MCF 10A (cell line): Measurements from ENCODE around the gene ADGRD2. TPM values are rescaled to one million over a fixed set of nuclear protein-coding genes. Genes with fewer than 3 reads are reported as not detected.

Experiments used
- BruUV-seq: library from RNA; stranded (reverse); fragments of 400-500 nt; replicated peaks from 2 replicates; lab custom pipeline; 2021; lab: Mats Ljungman, UMichigan
- CTCF ChIA-PET: fragments of 300-600 bp; sonication (Branson Sonifier 250); formaldehyde crosslinking; extraction: SDS; loops from one replicate; lab custom pipeline; 2021; ENCODE audit warnings: antibody characterized with exemption, inconsistent platforms; lab: Yijun Ruan, JAX
- POLR2A ChIA-PET: fragments of 300-600, 350-650 bp; sonication (Branson Sonifier 250); formaldehyde crosslinking; extraction: SDS; loops from one replicate; lab custom pipeline; 2020; ENCODE audit warnings: antibody characterized with exemption, inconsistent platforms; lab: Yijun Ruan, JAX
- DNase-seq: peaks from one replicate; pipeline ENCODE4 v3.0.0-alpha.2; 2018; ENCODE audit not compliant: unreplicated experiment
- H3K27ac Mint-ChIP-seq: one replicate; pipeline ENCODE4 v1.8.0; 2022; ENCODE audit warnings: mild to moderate bottlenecking, low read depth, mixed read lengths; ENCODE audit not compliant: unreplicated experiment
- H3K27me3 Mint-ChIP-seq: one replicate; pipeline ENCODE4 v1.8.0; 2022; ENCODE audit warnings: mixed read lengths; ENCODE audit not compliant: insufficient read depth, unreplicated experiment
- H3K36me3 Mint-ChIP-seq: one replicate; pipeline ENCODE4 v1.8.0; 2022; ENCODE audit warnings: mild to moderate bottlenecking, moderate library complexity, mixed read lengths; ENCODE audit not compliant: insufficient read depth, unreplicated experiment
- H3K4me1 Mint-ChIP-seq: one replicate; pipeline ENCODE4 v1.8.0; 2022; ENCODE audit warnings: mixed read lengths; ENCODE audit not compliant: insufficient read depth, unreplicated experiment
- H3K4me3 Mint-ChIP-seq: one replicate; pipeline ENCODE4 v1.8.0; 2022; ENCODE audit warnings: mild to moderate bottlenecking, moderate library complexity, mixed read lengths; ENCODE audit not compliant: unreplicated experiment
- H3K9me3 Mint-ChIP-seq: one replicate; pipeline ENCODE4 v1.8.0; 2022; ENCODE audit warnings: mixed read lengths; ENCODE audit not compliant: unreplicated experiment
- intact Hi-C: fragments of 100-400 bp; cut with micrococcal nuclease; formaldehyde crosslinking; loops from 2 replicates; pipeline ENCODE4 v1.14.1; 2022
- total RNA-seq: library from RNA; stranded (reverse); gene quantifications from 2 replicates; pipeline ENCODE4 v1.2.3, GENCODE V29; 2022
- TF ChIP-seq, protein P1 (sequence below): fragments of 200-600 bp; IDR thresholded peaks from one replicate; pipeline ENCODE4 v1.8.0; 2022; ENCODE audit warnings: antibody characterized with exemption, mild to moderate bottlenecking; ENCODE audit not compliant: unreplicated experiment

ADGRD2 gene
- total RNA-seq, 1 experiment from 2014 or later, result not detected

DNA sequence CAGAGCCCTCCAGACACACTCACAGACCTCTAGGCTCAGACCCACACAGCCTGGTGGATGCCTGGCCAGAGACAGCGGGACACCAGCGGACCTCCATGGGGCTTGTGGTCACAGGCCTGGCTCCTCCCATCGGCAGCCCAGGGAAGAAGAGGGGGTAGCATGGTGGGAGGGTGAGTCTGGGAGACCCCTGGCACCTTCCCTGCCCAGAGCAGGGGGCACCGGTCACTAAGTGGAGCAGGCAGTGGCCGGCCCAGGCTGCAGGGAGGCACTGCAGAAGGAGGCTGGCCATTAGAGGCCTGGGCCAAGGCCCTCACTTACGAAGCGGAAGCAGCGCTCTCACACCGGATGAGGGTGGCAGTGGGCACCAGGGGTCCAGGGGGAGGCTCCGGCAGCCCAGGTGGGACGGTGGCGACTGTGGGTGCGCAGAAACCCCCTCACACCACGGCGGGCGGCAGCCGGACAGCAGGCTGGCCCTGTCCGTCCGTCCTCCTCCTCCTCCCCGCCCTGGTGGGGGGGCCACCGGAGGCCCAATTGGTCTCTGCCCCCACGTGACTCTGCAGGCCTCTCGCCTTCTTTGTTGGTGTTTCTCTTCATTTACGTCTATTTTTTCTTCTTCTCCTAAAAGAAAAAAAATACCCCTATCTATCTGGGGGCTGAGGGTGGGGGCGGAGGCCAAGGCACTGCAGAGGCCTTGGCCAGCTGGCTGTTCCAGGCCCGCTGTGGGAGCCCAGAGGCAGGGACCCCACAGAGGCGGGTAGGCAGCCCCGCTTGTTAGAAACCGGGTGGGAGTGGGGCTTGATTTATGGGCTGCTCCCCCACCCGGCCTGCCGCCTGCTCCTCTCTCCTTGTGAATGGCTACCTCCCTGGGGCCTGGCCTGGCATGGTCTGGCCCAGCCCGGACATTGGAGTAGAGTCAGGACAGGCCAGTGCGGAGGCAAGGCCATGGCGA lies 57.0 kb downstream of the ADGRD2 start, which contains the start of gene NR5A1:
Gene NR5A1 (minus strand): TSS at position 469 of the 949 bp plus-strand sequence. CDS start 4,004 bp downstream, outside the sequence.
- H3K36me3 Mint-ChIP-seq, result no peaks in the 10 kb centered on the region
- no peak for DNase-seq
- H3K27me3 Mint-ChIP-seq, result peaks cover 23% of the 10 kb centered on the region
- peaks cover 13% of the 10 kb centered on the region for H3K4me1 Mint-ChIP-seq
- BruUV-seq, result no TSS peak
- intact Hi-C loops, result no loop called here
- H3K4me3 Mint-ChIP-seq, result no peak within 1 kb of the TSS
- TF ChIP-seq, protein P1, sequence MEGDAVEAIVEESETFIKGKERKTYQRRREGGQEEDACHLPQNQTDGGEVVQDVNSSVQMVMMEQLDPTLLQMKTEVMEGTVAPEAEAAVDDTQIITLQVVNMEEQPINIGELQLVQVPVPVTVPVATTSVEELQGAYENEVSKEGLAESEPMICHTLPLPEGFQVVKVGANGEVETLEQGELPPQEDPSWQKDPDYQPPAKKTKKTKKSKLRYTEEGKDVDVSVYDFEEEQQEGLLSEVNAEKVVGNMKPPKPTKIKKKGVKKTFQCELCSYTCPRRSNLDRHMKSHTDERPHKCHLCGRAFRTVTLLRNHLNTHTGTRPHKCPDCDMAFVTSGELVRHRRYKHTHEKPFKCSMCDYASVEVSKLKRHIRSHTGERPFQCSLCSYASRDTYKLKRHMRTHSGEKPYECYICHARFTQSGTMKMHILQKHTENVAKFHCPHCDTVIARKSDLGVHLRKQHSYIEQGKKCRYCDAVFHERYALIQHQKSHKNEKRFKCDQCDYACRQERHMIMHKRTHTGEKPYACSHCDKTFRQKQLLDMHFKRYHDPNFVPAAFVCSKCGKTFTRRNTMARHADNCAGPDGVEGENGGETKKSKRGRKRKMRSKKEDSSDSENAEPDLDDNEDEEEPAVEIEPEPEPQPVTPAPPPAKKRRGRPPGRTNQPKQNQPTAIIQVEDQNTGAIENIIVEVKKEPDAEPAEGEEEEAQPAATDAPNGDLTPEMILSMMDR, result no peak
- no peaks in the 10 kb centered on the region for H3K9me3 Mint-ChIP-seq
- ChIA-PET CTCF (no interaction called here), POLR2A (no interaction called here)
- no peak within 1 kb of the TSS for H3K27ac Mint-ChIP-seq

DNA sequence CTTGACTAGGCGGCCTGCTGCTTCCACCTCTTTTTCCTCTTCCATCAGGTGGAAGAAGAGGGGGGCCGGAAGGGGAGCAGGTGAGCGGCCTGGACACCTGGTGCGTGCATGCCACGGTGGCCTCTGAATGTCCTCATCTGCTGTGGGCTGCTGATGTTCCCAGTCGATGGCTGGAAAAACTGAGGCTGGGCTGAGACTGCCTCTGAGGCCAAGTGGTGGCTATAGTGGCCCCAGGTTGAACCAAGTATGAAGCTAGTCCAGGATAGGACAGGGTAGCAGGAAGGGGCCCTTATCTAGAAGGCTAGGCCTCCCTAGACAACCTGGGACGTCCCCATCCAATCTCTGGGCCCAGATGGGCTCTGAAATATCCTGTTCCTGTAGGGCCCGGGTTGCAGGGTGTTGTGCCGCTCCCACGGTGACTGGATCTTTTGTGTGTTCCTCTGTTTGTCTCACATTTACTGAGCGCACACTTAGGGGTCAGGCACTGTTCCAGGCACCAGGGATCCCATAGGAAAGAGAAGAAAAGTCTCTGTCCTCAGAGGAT lies 57.7 kb downstream of the ADGRD2 start:
- no peak for DNase-seq

GRCh38 chr9:124510650-124511425 lies 60.6 kb downstream of the ADGRD2 start:
- CTCF ChIA-PET, result interaction anchor here (1.1 kb wide), 1 partner anchor 26 kb away, joined by 3 read pairs; no protein-coding TSS in a partner anchor
- no peak overlapping the region for H3K27ac Mint-ChIP-seq
- TF ChIP-seq, protein P1, result no peak
- BruUV-seq, result no TSS peak
- no peak overlapping the region for H3K4me3 Mint-ChIP-seq
- peak; percentile 13 for DNase-seq
- POLR2A ChIA-PET, result interaction anchor here (0.6 kb wide), 2 partner anchors 26 to 96 kb away, joined by 3 read pairs; no protein-coding TSS in a partner anchor
- intact Hi-C loops, result no loop called here
- no peaks in the 10 kb centered on the region for H3K36me3 Mint-ChIP-seq
- peaks cover 7% of the 10 kb centered on the region for H3K4me1 Mint-ChIP-seq
- H3K9me3 Mint-ChIP-seq, result no peaks in the 10 kb centered on the region
- H3K27me3 Mint-ChIP-seq, result no peaks in the 10 kb centered on the region

More for the DNA sequence above, 57.7 kb downstream of the ADGRD2 start:
- Mint-ChIP-seq H3K4me1 (peaks cover 13% of the 10 kb centered on the region), H3K4me3 (no peak overlapping the region), H3K27me3 (peaks cover 23% of the 10 kb centered on the region), H3K27ac (no peak overlapping the region), H3K9me3 (no peaks in the 10 kb centered on the region), H3K36me3 (no peaks in the 10 kb centered on the region)
- ChIA-PET CTCF (no interaction called here), POLR2A (no interaction called here)
- TF ChIP-seq, protein P1, result no peak
- no TSS peak for BruUV-seq
- intact Hi-C loops, result no loop called here
